WTC11 (cell line): ENCODE measurements around the gene RNGTT. TPM values are rescaled to one million over a fixed set of nuclear protein-coding genes. Genes with fewer than 3 reads are reported as not detected.

Experiments used
- ATAC-seq: fragments of 200-7000 bp; cut with Tn5 transposase; 2 replicates; pipeline ENCODE4 v1.10.0; 2021; ENCODE audit warnings: mild to moderate bottlenecking, moderate library complexity
- CTCF ChIA-PET: fragments of 300-600 bp; sonication (Branson Sonifier 250); formaldehyde crosslinking; loops from one replicate; lab custom pipeline; 2021; ENCODE audit warnings: antibody characterized with exemption; lab: Charles Lee
- POLR2A ChIA-PET: fragments of 350-600 bp; sonication (Branson Sonifier 250); formaldehyde crosslinking; loops from one replicate; lab custom pipeline; 2021; ENCODE audit warnings: antibody characterized with exemption; lab: Charles Lee
- DNase-seq: peaks from one replicate; pipeline ENCODE4 v3.0.0; 2021; ENCODE audit warnings: low spot score
- H3K27ac Mint-ChIP-seq: 2 replicates; pipeline ENCODE4 v1.8.0; 2021; ENCODE audit warnings: mixed read lengths
- H3K27me3 Mint-ChIP-seq: 2 replicates; pipeline ENCODE4 v1.8.0; 2021; ENCODE audit warnings: low read depth, mild to moderate bottlenecking, moderate library complexity, mixed read lengths
- H3K36me3 Mint-ChIP-seq: 2 replicates; pipeline ENCODE4 v1.8.0; 2021; ENCODE audit warnings: mixed read lengths
- H3K4me1 Mint-ChIP-seq: 2 replicates; pipeline ENCODE4 v1.8.0; 2022; ENCODE audit warnings: mixed read lengths
- H3K4me3 Mint-ChIP-seq: 2 replicates; pipeline ENCODE4 v1.8.0; 2021; ENCODE audit warnings: mild to moderate bottlenecking, moderate library complexity, mixed read lengths
- H3K9me3 Mint-ChIP-seq: 2 replicates; pipeline ENCODE4 v1.8.0; 2021; ENCODE audit warnings: mixed read lengths
- CREB1 ChIP-seq: sonication (generic); formaldehyde crosslinking; IDR thresholded peaks from 2 replicates; pipeline ENCODE4 v1.8.0; 2023; ENCODE audit warnings: mild to moderate bottlenecking, missing genetic modification reagents
- EMX1 ChIP-seq: fragments of 250-450 bp; sonication (Bioruptor Pico); IDR thresholded peaks from 2 replicates; pipeline ENCODE4 v1.8.0; 2021; ENCODE audit warnings: mild to moderate bottlenecking
- FOXJ3 ChIP-seq: sonication (generic); formaldehyde crosslinking; IDR thresholded peaks from 2 replicates; pipeline ENCODE4 v1.9.0; 2021; ENCODE audit warnings: missing genetic modification reagents, mild to moderate bottlenecking, borderline replicate concordance
- FOXP4 ChIP-seq: sonication (generic); formaldehyde crosslinking; IDR thresholded peaks from 2 replicates; pipeline ENCODE4 v1.8.0; 2022; ENCODE audit warnings: mild to moderate bottlenecking, missing genetic modification reagents
- NFATC4 ChIP-seq: fragments of 250-450 bp; sonication (Bioruptor Pico); IDR thresholded peaks from 2 replicates; pipeline ENCODE4 v1.9.0; 2021; ENCODE audit warnings: mild to moderate bottlenecking
- NFYB ChIP-seq: sonication (generic); formaldehyde crosslinking; conservative IDR thresholded peaks from 2 replicates; pipeline ENCODE4 v1.8.0; 2022; ENCODE audit warnings: low read depth, missing genetic modification reagents
- NR3C1 ChIP-seq: sonication (generic); formaldehyde crosslinking; conservative IDR thresholded peaks from 2 replicates; pipeline ENCODE4 v1.8.1; 2023; ENCODE audit warnings: low read depth, mild to moderate bottlenecking, missing genetic modification reagents
- RELA ChIP-seq: sonication (generic); formaldehyde crosslinking; IDR thresholded peaks from 2 replicates; pipeline ENCODE4 v1.8.1; 2022; ENCODE audit warnings: missing genetic modification reagents, mild to moderate bottlenecking, borderline replicate concordance
- RORB ChIP-seq: fragments of 250-450 bp; sonication (Bioruptor Pico); IDR thresholded peaks from 2 replicates; pipeline ENCODE4 v1.9.0; 2021; ENCODE audit warnings: mild to moderate bottlenecking
- SMAD4 ChIP-seq: sonication (generic); formaldehyde crosslinking; IDR thresholded peaks from 2 replicates; pipeline ENCODE4 v1.8.0; 2022; ENCODE audit warnings: mild to moderate bottlenecking, missing genetic modification reagents
- SOX15 ChIP-seq: fragments of 250-450 bp; sonication (Bioruptor Pico); IDR thresholded peaks from 2 replicates; pipeline ENCODE4 v1.9.0; 2021; ENCODE audit warnings: mild to moderate bottlenecking
- TEAD4 ChIP-seq: sonication (generic); formaldehyde crosslinking; IDR thresholded peaks from 2 replicates; pipeline ENCODE4 v1.8.0; 2022; ENCODE audit warnings: mild to moderate bottlenecking, missing genetic modification reagents
- TP53 ChIP-seq: sonication (generic); formaldehyde crosslinking; IDR thresholded peaks from 2 replicates; pipeline ENCODE4 v1.8.1; 2023; ENCODE audit warnings: mild to moderate bottlenecking, missing genetic modification reagents
- ZNF121 ChIP-seq: sonication (generic); formaldehyde crosslinking; IDR thresholded peaks from 2 replicates; pipeline ENCODE4 v1.8.0; 2023; ENCODE audit warnings: missing genetic modification reagents
- ZNF232 ChIP-seq: sonication (generic); formaldehyde crosslinking; IDR thresholded peaks from 2 replicates; pipeline ENCODE4 v1.8.0; 2022; ENCODE audit warnings: mild to moderate bottlenecking, missing genetic modification reagents
- ZNF263 ChIP-seq: sonication (generic); formaldehyde crosslinking; IDR thresholded peaks from 2 replicates; pipeline ENCODE4 v1.8.1; 2022; ENCODE audit warnings: low read depth, mild to moderate bottlenecking, moderate library complexity, missing genetic modification reagents
- ZNF396 ChIP-seq: fragments of 250-450 bp; sonication (Bioruptor Pico); IDR thresholded peaks from 2 replicates; pipeline ENCODE4 v1.8.0; 2021; ENCODE audit warnings: mild to moderate bottlenecking, moderate library complexity, borderline replicate concordance
- ZNF425 ChIP-seq: fragments of 250-450 bp; sonication (Bioruptor Pico); conservative IDR thresholded peaks from 2 replicates; pipeline ENCODE4 v1.9.0; 2021; ENCODE audit warnings: mild to moderate bottlenecking
- ZNF532 ChIP-seq: fragments of 250-450 bp; sonication (Bioruptor Pico); IDR thresholded peaks from 2 replicates; pipeline ENCODE4 v1.9.0; 2021; ENCODE audit warnings: mild to moderate bottlenecking, borderline replicate concordance
- total RNA-seq: library from RNA; stranded (reverse); gene quantifications from 3 replicates; pipeline ENCODE4 v1.2.3, GENCODE V29; 2021
- TF ChIP-seq, protein P1 (sequence below): sonication (generic); formaldehyde crosslinking; IDR thresholded peaks from 2 replicates; pipeline ENCODE4 v1.8.0; 2023; ENCODE audit warnings: missing genetic modification reagents
- TF ChIP-seq, protein P2 (sequence below): sonication (generic); formaldehyde crosslinking; IDR thresholded peaks from 2 replicates; pipeline ENCODE4 v1.8.0; 2022; ENCODE audit warnings: mild to moderate bottlenecking, missing genetic modification reagents

Gene RNGTT
- total RNA-seq, 1 experiment from 2014 or later, result 20.4 TPM

GRCh38 chr6:88633782-88634181 is 329.6 kb downstream of the RNGTT start (continued):
- no peak for TF ChIP-seq RORB (CRISPR knock-in tag)
- TF ChIP-seq, all 79 proteins: peak for 0

DNA sequence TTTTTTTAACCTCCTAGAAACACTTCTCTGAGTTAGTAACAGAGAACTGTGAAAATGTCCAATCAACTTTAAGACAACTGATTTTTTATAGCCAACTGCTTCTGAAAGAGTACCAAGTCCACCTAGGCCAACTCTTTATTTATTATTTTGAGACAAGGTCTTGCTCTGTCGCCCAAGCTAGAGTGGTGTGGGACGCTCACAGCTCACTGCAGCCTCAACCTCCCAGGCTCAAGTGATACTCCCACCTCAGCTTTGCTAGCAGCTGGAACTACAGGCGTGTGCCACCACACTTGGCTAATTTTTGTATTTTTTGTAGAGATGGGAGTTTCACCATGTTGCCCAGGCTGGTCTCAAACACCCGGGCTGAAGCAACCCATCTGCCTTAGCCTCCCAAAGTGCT is 331.6 kb downstream of the RNGTT start:
- POLR2A ChIA-PET, result no interaction called here
- H3K36me3 Mint-ChIP-seq, result no peaks in the 10 kb centered on the region
- no peaks in the 10 kb centered on the region for H3K27me3 Mint-ChIP-seq
- CTCF ChIA-PET, result no interaction called here
- no peaks in the 10 kb centered on the region for H3K9me3 Mint-ChIP-seq
- TF ChIP-seq NFATC4 (no peak), ZNF121 (CRISPR knock-in tag) (no peak), NFYB (CRISPR knock-in tag) (no peak), TP53 (CRISPR knock-in tag) (no peak), ZNF396 (CRISPR knock-in tag) (no peak), ZNF532 (CRISPR knock-in tag) (no peak), ZNF425 (CRISPR knock-in tag) (no peak), ZNF232 (no peak), RELA (no peak), FOXP4 (CRISPR knock-in tag) (no peak), TEAD4 (CRISPR knock-in tag) (no peak), SMAD4 (CRISPR knock-in tag) (no peak)
- TF ChIP-seq, protein P1, sequence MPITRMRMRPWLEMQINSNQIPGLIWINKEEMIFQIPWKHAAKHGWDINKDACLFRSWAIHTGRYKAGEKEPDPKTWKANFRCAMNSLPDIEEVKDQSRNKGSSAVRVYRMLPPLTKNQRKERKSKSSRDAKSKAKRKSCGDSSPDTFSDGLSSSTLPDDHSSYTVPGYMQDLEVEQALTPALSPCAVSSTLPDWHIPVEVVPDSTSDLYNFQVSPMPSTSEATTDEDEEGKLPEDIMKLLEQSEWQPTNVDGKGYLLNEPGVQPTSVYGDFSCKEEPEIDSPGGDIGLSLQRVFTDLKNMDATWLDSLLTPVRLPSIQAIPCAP, result no peak
- ATAC-seq, result no peak
- peaks cover 13% of the 10 kb centered on the region for H3K4me1 Mint-ChIP-seq
- no peak for DNase-seq
- H3K4me3 Mint-ChIP-seq, result no peak overlapping the region
- no peak overlapping the region for H3K27ac Mint-ChIP-seq

GRCh38 chr6:88629838-88630494 is 333.5 kb downstream of the RNGTT start:
- Mint-ChIP-seq H3K27ac (no peak overlapping the region), H3K27me3 (no peaks in the 10 kb centered on the region), H3K4me3 (no peak overlapping the region), H3K36me3 (no peaks in the 10 kb centered on the region), H3K4me1 (peaks cover 9% of the 10 kb centered on the region), H3K9me3 (no peaks in the 10 kb centered on the region)
- ChIA-PET CTCF (interaction anchor here (0.6 to 1.8 kb wide), 4 partner anchors 10 to 123 kb away, joined by 3 to 12 read pairs (median 3); no protein-coding TSS in a partner anchor), POLR2A (no interaction called here)
- TF ChIP-seq SOX15 (CRISPR knock-in tag) (no peak), NR3C1 (CRISPR knock-in tag) (no peak), CREB1 (CRISPR knock-in tag) (no peak), TEAD4 (CRISPR knock-in tag) (no peak), ZNF263 (CRISPR knock-in tag) (no peak), EMX1 (CRISPR knock-in tag) (no peak), FOXJ3 (CRISPR knock-in tag) (no peak)
- TF ChIP-seq, protein P2, sequence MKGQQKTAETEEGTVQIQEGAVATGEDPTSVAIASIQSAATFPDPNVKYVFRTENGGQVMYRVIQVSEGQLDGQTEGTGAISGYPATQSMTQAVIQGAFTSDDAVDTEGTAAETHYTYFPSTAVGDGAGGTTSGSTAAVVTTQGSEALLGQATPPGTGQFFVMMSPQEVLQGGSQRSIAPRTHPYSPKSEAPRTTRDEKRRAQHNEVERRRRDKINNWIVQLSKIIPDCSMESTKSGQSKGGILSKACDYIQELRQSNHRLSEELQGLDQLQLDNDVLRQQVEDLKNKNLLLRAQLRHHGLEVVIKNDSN (CRISPR knock-in tag), result no peak
- peak; percentile 99 for ATAC-seq
- DNase-seq, result peak; percentile 49
